ENCODE results near the gene PECR. TPM values are rescaled to one million over a fixed set of nuclear protein-coding genes. Genes with fewer than 3 reads are reported as not detected.

Gene PECR
- total and polyA plus RNA-seq, 12 donors: 2.0 to 6.6 (median 4.1) TPM

GRCh38 chr2:216084547-216084946 lies 2.9 kb upstream of the PECR start:
- ATAC-seq: no peak
- Histone ChIP-seq H3K36me3 (no peaks in the 10 kb centered on the region), H3K27me3 (no peaks in the 10 kb centered on the region), H3K4me3 (no peak overlapping the region), H3K27ac (peak overlapping the region in 1 of 10 donors; percentile 28), H3K9me3 (no peaks in the 10 kb centered on the region), H3K4me1 (peaks cover 0 to 34% (median 16%) of the 10 kb centered on the region in 9 donors)
- intact Hi-C loops (cut with DNase I): no loop called here
- 64 to 67% methylated on average over 3 of the region's 3 CpGs for WGBS, 2 donors
- DNase-seq: no peak
- TF ChIP-seq, protein P1, sequence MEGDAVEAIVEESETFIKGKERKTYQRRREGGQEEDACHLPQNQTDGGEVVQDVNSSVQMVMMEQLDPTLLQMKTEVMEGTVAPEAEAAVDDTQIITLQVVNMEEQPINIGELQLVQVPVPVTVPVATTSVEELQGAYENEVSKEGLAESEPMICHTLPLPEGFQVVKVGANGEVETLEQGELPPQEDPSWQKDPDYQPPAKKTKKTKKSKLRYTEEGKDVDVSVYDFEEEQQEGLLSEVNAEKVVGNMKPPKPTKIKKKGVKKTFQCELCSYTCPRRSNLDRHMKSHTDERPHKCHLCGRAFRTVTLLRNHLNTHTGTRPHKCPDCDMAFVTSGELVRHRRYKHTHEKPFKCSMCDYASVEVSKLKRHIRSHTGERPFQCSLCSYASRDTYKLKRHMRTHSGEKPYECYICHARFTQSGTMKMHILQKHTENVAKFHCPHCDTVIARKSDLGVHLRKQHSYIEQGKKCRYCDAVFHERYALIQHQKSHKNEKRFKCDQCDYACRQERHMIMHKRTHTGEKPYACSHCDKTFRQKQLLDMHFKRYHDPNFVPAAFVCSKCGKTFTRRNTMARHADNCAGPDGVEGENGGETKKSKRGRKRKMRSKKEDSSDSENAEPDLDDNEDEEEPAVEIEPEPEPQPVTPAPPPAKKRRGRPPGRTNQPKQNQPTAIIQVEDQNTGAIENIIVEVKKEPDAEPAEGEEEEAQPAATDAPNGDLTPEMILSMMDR (IDR thresholded peaks at IDR 0.05): no peak

DNA sequence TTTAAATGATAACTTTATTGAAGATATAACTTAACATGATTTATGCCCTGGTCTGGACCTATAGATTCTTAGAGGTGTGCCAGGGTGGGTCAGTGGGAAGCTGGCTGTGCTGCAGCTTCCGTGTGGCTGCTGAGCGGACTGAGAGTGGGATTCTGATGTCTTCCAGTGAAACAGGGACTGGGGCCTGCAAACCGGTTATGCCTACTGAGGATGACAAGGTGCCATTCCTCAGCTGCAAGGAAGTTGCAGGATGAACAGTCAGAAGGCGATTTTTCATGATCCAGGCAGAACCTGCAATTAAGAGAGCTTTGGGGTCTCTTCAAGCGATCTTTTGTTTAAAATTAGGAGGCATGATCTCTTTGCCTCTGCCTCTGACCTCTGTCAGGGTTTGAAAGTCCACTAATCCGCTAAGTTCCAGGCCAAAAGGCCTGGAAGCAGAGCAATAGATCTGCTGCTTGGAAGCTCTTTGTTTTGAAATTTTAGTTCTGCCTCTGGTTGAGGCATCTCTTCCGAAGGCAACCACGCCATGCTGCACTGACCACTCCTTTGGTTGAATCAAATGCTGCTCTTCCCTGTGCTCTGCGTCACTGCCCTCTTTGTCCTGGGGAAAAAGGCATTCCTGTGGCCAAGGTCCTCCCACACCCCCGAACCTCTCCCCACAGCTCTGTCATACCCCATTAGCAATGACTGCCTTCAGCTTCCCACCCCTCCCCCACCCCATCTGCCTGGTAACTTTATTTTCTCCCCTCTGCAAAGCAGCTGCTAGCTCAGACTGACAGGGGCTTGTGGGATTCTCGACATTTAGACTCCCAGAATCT lies 2.1 kb upstream of the PECR start:
- Histone ChIP-seq H3K4me3 (no peak overlapping the region), H3K9me3 (no peaks in the 10 kb centered on the region), H3K27me3 (no peaks in the 10 kb centered on the region), H3K4me1 (peaks cover 0 to 34% (median 16%) of the 10 kb centered on the region in 9 donors), H3K36me3 (no peaks in the 10 kb centered on the region), H3K27ac (no peak overlapping the region)
- TF ChIP-seq, protein P1 (IDR thresholded peaks at IDR 0.05): no peak
- 85 to 87% methylated on average over 11 of the region's 11 CpGs for WGBS, 2 donors
- DNase-seq: no peak
- no peak for ATAC-seq
- intact Hi-C loops (cut with DNase I): no loop called here

- Histone ChIP-seq H3K4me3 (no peak overlapping the region), H3K9me3 (no peaks in the 10 kb centered on the region), H3K27ac (no peak overlapping the region), H3K27me3 (no peaks in the 10 kb centered on the region), H3K36me3 (no peaks in the 10 kb centered on the region), H3K4me1 (peaks cover 0 to 34% (median 16%) of the 10 kb centered on the region in 9 donors)
- intact Hi-C loops (cut with DNase I): no loop called here
- WGBS, 2 donors: 66 to 69% methylated on average over 3 of the region's 3 CpGs
- no peak for DNase-seq
- TF ChIP-seq, protein P1 (IDR thresholded peaks at IDR 0.05): no peak
- ATAC-seq: no peak
Observed at GRCh38 chr2:216082805-216083204, 1.2 kb upstream of the PECR start.

- no peaks in the 10 kb centered on the region for H3K27me3 ChIP-seq
- TF ChIP-seq, protein P1 (IDR thresholded peaks at IDR 0.05): no peak
- DNase-seq (no peak), ATAC-seq (peak in 5 of 8 donors; percentile 13 to 44 (median 34))
- intact Hi-C loops (cut with DNase I): no loop called here
- H3K4me3 ChIP-seq: peak overlapping the region; percentile 51 to 79 (median 68)
- WGBS, 2 donors: 16 to 18% methylated on average over 22 of the region's 22 CpGs
- peak overlapping the region in 6 of 10 donors; percentile 17 to 74 (median 33) for H3K27ac ChIP-seq
- H3K4me1 ChIP-seq: peaks cover 0 to 34% (median 16%) of the 10 kb centered on the region in 9 donors
- H3K36me3 ChIP-seq: no peaks in the 10 kb centered on the region
- H3K9me3 ChIP-seq: no peaks in the 10 kb centered on the region
Observed at GRCh38 chr2:216082117-216082711, 605 bp upstream of the PECR start.
